ENCODE results near the gene TPD52L1.

The TPD52L1 gene

DNA sequence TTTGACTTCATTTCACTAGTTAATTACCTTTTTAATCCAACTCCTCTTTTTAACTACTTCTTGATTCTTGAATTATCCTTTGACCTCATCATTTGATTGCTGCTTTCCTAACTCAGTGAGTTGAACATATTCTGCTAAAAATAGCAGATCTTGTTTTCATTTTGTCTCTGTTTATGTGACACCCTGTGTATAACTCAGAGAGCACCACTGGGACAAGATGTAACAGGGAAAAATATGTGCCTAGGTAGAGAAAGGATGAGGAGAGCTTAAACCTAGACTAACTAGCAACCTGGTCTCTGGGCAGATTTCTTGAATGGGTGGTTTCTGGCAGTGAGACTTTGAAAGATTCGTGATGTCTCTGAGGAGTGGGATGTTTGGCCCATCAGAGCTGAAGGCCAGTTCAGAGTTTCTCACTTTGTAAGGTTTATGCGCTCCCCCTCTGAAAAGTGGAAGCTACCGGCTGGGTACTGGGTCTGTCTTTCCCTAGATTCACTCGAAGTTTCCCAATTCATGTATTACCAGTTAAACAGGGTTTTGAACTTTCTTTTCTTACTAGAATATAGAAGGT lies 61.8 kb downstream of the TPD52L1 start (continued):
- TF ChIP-seq, protein P1, sequence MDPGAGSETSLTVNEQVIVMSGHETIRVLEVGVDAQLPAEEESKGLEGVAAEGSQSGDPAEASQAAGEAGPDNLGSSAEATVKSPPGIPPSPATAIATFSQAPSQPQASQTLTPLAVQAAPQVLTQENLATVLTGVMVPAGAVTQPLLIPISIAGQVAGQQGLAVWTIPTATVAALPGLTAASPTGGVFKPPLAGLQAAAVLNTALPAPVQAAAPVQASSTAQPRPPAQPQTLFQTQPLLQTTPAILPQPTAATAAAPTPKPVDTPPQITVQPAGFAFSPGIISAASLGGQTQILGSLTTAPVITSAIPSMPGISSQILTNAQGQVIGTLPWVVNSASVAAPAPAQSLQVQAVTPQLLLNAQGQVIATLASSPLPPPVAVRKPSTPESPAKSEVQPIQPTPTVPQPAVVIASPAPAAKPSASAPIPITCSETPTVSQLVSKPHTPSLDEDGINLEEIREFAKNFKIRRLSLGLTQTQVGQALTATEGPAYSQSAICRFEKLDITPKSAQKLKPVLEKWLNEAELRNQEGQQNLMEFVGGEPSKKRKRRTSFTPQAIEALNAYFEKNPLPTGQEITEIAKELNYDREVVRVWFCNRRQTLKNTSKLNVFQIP (CRISPR knock-in tag; IDR thresholded peaks at IDR 0.05; ENCODE audit: borderline replicate concordance, low read depth): no peak
- TF ChIP-seq ZFP30 (CRISPR knock-in tag; IDR thresholded peaks at IDR 0.05) (no peak), OSR1 (CRISPR knock-in tag; IDR thresholded peaks at IDR 0.05) (no peak), CSDC2 (CRISPR knock-in tag; IDR thresholded peaks at IDR 0.05) (no peak)

DNA sequence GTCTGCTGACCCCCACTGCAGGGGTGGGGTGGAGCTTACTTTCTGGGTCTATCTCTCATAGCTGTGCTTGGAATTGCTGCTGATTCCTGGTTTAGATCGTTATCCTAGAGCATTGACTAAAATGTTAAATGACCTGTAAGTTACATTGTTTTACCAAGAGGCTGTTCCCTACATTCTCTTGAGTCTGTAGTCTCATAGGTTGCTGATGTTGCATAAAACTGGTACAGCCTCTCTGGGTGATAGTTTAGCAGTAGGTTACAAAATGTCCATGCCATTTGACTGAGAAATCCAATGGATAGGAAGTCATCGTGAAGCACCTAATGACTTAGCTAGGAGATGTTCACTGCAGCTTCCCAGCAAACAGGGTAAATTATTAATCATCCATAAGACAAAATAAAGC lies 62.4 kb downstream of the TPD52L1 start:
- TF ChIP-seq OSR1 (CRISPR knock-in tag; IDR thresholded peaks at IDR 0.05) (no peak), RARB (CRISPR knock-in tag; IDR thresholded peaks at IDR 0.05) (no peak), ZNF8 (CRISPR knock-in tag; IDR thresholded peaks at IDR 0.05) (no peak), PPARA (CRISPR knock-in tag; IDR thresholded peaks at IDR 0.05; ENCODE audit: borderline replicate concordance) (no peak), ZNF70 (CRISPR knock-in tag; IDR thresholded peaks at IDR 0.05) (no peak), BACH2 (CRISPR knock-in tag; IDR thresholded peaks at IDR 0.05; ENCODE audit: borderline replicate concordance) (no peak), TOX (CRISPR knock-in tag; IDR thresholded peaks at IDR 0.05; ENCODE audit: borderline replicate concordance) (no peak), ARNTL (CRISPR knock-in tag; IDR thresholded peaks at IDR 0.05; ENCODE audit: borderline replicate concordance, low read depth) (no peak), ISL1 (CRISPR knock-in tag; IDR thresholded peaks at IDR 0.05) (no peak), ESRRG (CRISPR knock-in tag; IDR thresholded peaks at IDR 0.05) (no peak), ZNF565 (CRISPR knock-in tag; conservative IDR thresholded peaks at IDR 0.05; ENCODE audit: low read depth) (no peak), GLIS3 (CRISPR knock-in tag; IDR thresholded peaks at IDR 0.05) (no peak)
- no peak for ATAC-seq

DNA sequence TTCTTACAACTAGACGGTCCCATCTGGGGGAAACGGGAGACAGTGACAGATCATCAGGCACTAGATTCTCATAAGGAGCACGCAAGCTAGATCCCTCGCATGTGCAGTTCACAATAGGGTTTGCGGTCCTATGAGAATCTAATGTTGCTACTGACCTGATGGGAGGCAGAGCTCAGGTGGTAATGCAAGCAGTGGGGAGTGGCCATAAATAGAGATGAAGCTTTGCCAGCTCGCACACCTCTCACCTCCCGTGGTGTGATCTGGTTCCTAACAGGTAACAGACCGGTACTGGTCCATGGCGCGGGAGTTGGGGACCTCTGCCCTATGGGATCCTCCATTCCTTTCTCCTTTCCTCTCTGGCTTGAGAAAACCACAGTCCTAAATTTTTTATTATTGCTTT lies 63.8 kb downstream of the TPD52L1 start:
- no peak for TF ChIP-seq GLIS3 (CRISPR knock-in tag; IDR thresholded peaks at IDR 0.05)
- TF ChIP-seq ZC3H10 (CRISPR knock-in tag; IDR thresholded peaks at IDR 0.05): no peak
- TF ChIP-seq CSDC2 (CRISPR knock-in tag; IDR thresholded peaks at IDR 0.05): no peak
- TF ChIP-seq ISL1 (CRISPR knock-in tag; IDR thresholded peaks at IDR 0.05): no peak
- TF ChIP-seq TCF4 (CRISPR knock-in tag; IDR thresholded peaks at IDR 0.05; ENCODE audit: borderline replicate concordance): no peak
- TF ChIP-seq ZNF70 (CRISPR knock-in tag; IDR thresholded peaks at IDR 0.05): no peak
- TF ChIP-seq TOX (CRISPR knock-in tag; IDR thresholded peaks at IDR 0.05; ENCODE audit: borderline replicate concordance): no peak
- TF ChIP-seq ARNTL (CRISPR knock-in tag; IDR thresholded peaks at IDR 0.05; ENCODE audit: borderline replicate concordance, low read depth): no peak
- TF ChIP-seq ZNF8 (CRISPR knock-in tag; IDR thresholded peaks at IDR 0.05): no peak
- no peak for TF ChIP-seq PPARA (CRISPR knock-in tag; IDR thresholded peaks at IDR 0.05; ENCODE audit: borderline replicate concordance)
- TF ChIP-seq ESRRG (CRISPR knock-in tag; IDR thresholded peaks at IDR 0.05): no peak
- no peak for TF ChIP-seq SNAI2 (CRISPR knock-in tag; IDR thresholded peaks at IDR 0.05)
- no peak for TF ChIP-seq ZFP3 (CRISPR knock-in tag; IDR thresholded peaks at IDR 0.05)
- no peak for TF ChIP-seq ZFP30 (CRISPR knock-in tag; IDR thresholded peaks at IDR 0.05)
- no peak for ATAC-seq

DNA sequence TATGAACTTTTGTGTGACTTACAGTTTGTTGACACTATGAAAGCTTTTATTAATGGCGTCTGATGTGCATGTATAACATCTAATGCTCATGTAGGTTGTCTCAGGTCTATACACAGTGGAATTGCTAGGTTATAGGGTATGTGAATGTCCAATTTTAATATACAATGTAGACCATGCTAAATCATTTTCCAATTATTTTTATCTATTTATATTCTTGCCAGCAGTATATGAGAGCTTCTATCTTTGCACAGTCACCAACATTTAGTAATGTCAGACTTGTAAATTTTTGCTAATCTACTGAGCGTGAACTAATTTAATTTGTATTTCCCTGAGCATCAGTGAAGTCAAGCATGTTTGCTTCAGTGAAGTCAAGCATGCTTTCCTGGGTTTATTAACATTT lies 64.4 kb downstream of the TPD52L1 start:
- no peak for ATAC-seq
- TF ChIP-seq ZFP3 (CRISPR knock-in tag; IDR thresholded peaks at IDR 0.05): no peak
- no peak for TF ChIP-seq ZNF70 (CRISPR knock-in tag; IDR thresholded peaks at IDR 0.05)
- TF ChIP-seq SNAI2 (CRISPR knock-in tag; IDR thresholded peaks at IDR 0.05): no peak
- TF ChIP-seq OSR1 (CRISPR knock-in tag; IDR thresholded peaks at IDR 0.05): no peak

DNA sequence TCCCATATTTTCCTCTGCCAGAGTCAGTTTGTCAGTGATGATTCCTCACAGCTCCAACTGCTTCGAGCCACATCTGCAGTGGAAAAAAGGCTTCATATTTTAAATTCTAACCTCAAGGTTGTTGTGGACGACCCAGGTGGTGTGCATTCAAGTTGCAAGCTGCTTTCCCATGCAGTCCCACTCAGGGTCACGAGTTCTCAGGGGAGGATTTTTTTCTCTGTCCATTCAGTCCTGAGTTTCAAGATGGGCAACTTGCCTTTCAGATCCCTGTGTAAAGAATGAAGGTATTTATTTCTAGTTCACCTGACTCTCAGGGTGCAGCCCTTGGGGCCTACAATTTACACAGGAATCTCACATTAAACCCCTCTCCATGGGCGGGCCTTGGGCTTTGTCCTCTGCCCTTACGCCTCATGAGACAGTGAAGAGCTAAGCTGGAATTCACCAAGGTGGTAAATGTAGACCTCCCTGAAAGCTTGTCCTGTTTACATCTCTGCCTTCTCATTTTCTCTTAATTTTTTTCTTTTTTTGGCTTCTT lies 65.9 kb downstream of the TPD52L1 start:
- no peak for ATAC-seq
- TF ChIP-seq, protein P1 (CRISPR knock-in tag; IDR thresholded peaks at IDR 0.05; ENCODE audit: borderline replicate concordance, low read depth): no peak
- TF ChIP-seq, protein P2, sequence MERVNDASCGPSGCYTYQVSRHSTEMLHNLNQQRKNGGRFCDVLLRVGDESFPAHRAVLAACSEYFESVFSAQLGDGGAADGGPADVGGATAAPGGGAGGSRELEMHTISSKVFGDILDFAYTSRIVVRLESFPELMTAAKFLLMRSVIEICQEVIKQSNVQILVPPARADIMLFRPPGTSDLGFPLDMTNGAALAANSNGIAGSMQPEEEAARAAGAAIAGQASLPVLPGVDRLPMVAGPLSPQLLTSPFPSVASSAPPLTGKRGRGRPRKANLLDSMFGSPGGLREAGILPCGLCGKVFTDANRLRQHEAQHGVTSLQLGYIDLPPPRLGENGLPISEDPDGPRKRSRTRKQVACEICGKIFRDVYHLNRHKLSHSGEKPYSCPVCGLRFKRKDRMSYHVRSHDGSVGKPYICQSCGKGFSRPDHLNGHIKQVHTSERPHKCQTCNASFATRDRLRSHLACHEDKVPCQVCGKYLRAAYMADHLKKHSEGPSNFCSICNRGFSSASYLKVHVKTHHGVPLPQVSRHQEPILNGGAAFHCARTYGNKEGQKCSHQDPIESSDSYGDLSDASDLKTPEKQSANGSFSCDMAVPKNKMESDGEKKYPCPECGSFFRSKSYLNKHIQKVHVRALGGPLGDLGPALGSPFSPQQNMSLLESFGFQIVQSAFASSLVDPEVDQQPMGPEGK (CRISPR knock-in tag; IDR thresholded peaks at IDR 0.05; ENCODE audit: borderline replicate concordance): no peak
- TF ChIP-seq RARB (CRISPR knock-in tag; IDR thresholded peaks at IDR 0.05) (no peak), CSDC2 (CRISPR knock-in tag; IDR thresholded peaks at IDR 0.05) (no peak)

Data from SK-N-SH treated with all-trans-retinoic acid at 6 μM for 48 hours (cell line).